Keratinocyte (primary cell): ENCODE measurements around the gene IL17D. TPM values are rescaled to one million over a fixed set of nuclear protein-coding genes. Genes with fewer than 3 reads are reported as not detected.

Experiments
- DNase-seq: peaks from one replicate; pipeline ENCODE4 v3.0.0-alpha.2; 2011; ENCODE audit warnings: low read depth, missing footprints, low spot score
- FAIRE-seq: peaks from 2 replicates; lab custom pipeline; 2011; peaks lifted over from hg19 to GRCh38; lab: Jason Lieb, UNC
- H2AFZ ChIP-seq: 2 replicates; pipeline ENCODE4 v1.6.0; 2012; ENCODE audit warnings: low read length, control low read depth, inconsistent platforms; ENCODE audit not compliant: control insufficient read depth
- H3K27ac ChIP-seq: 2 replicates; pipeline ENCODE4 v1.5.1; 2011; ENCODE audit warnings: low read length; ENCODE audit not compliant: control insufficient read depth, insufficient read depth
- H3K27me3 ChIP-seq: 3 replicates; pipeline ENCODE4 v1.6.0; 2011; ENCODE audit warnings: low read length; ENCODE audit not compliant: control insufficient read depth, insufficient read depth; ENCODE audit errors: extremely low read depth
- H3K36me3 ChIP-seq, 2 experiments: 2 replicates in 1 of 2; 3 replicates in 1 of 2; pipeline ENCODE4 v1.5.1; 2011; ENCODE audit warnings: low read length in 2 of 2, mild to moderate bottlenecking in 1 of 2; ENCODE audit not compliant: control insufficient read depth in 2 of 2, insufficient read depth in 2 of 2; ENCODE audit errors: extremely low read depth in 1 of 2
- H3K4me1 ChIP-seq: 3 replicates; pipeline ENCODE4 v1.5.1; 2011; ENCODE audit warnings: low read length; ENCODE audit not compliant: control insufficient read depth, insufficient read depth; ENCODE audit errors: extremely low read depth
- H3K4me2 ChIP-seq: 3 replicates; pipeline ENCODE4 v1.6.0; 2011; ENCODE audit warnings: low read depth, low read length; ENCODE audit not compliant: control insufficient read depth, insufficient read depth; ENCODE audit errors: extremely low read depth
- H3K4me3 ChIP-seq, 3 experiments: fragments of 200-600 bp in 1 of 3; sonication (generic) in 1 of 3; 2 replicates in 2 of 3; 3 replicates in 1 of 3; pipeline ENCODE4 v1.5.1; 2011 to 2016; ENCODE audit warnings: low read length in 3 of 3, mild to moderate bottlenecking in 3 of 3, control low read depth in 2 of 3, inconsistent platforms in 1 of 3, low read depth in 1 of 3, mixed read lengths in 1 of 3, mixed run types in 1 of 3, moderate library complexity in 1 of 3; ENCODE audit not compliant: control insufficient read depth in 2 of 3, insufficient read depth in 2 of 3; ENCODE audit errors: extremely low read depth in 1 of 3
- H3K79me2 ChIP-seq: 2 replicates; pipeline ENCODE4 v1.6.0; 2012; ENCODE audit warnings: low read length; ENCODE audit not compliant: control insufficient read depth, insufficient read depth
- H3K9ac ChIP-seq: 3 replicates; pipeline ENCODE4 v1.6.0; 2011; ENCODE audit warnings: low read length; ENCODE audit not compliant: control insufficient read depth, insufficient read depth; ENCODE audit errors: extremely low read depth
- H3K9me1 ChIP-seq: 3 replicates; pipeline ENCODE4 v1.6.0; 2011; ENCODE audit warnings: low read length; ENCODE audit not compliant: control insufficient read depth, insufficient read depth; ENCODE audit errors: extremely low read depth
- H3K9me3 ChIP-seq: 2 replicates; pipeline ENCODE4 v1.5.1; 2012; ENCODE audit warnings: low read depth, low read length; ENCODE audit not compliant: control insufficient read depth
- H4K20me1 ChIP-seq: 3 replicates; pipeline ENCODE4 v1.6.0; 2011; ENCODE audit warnings: low read length; ENCODE audit not compliant: control insufficient read depth, insufficient read depth; ENCODE audit errors: extremely low read depth
- CTCF ChIP-seq, 3 experiments: IDR thresholded peaks in 1 of 3; conservative IDR thresholded peaks in 1 of 3; optimal IDR thresholded peaks in 1 of 3; 2 replicates in 2 of 3; 3 replicates in 1 of 3; pipeline versions ENCODE3 to v1.5.1; 2011; ENCODE audit warnings: low read length in 3 of 3, mild to moderate bottlenecking in 3 of 3, moderate library complexity in 2 of 3, control low read depth in 1 of 3, inconsistent platforms in 1 of 3; ENCODE audit not compliant: insufficient read depth in 2 of 3; ENCODE audit errors: extremely low read depth in 1 of 3
- EZH2 ChIP-seq: IDR thresholded peaks from one replicate; pipeline ENCODE4 v1.6.1; 2012; ENCODE audit warnings: inconsistent platforms, mild to moderate bottlenecking, low read length, moderate library complexity
- dilution Hi-C: fragments of 300-500 bp; cut with MboI; formaldehyde crosslinking; loops from one replicate; pipeline ENCODE4 v1.7.0; 2020; ENCODE audit warnings: low sequenced_read_pairs; ENCODE audit not compliant: extremely low pct_ligation_motif_present
- polyA plus RNA-seq, 5 experiments: library from polyadenylated mRNA; depleted of rRNA in 3 of 5; stranded (reverse) in 3 of 5; stranded (forward) in 1 of 5; unstranded in 1 of 5; fragments of >200 nt; gene quantifications; 1 replicate in 1 of 5; 2 replicates in 3 of 5; 3 replicates in 1 of 5; pipeline versions ENCODE4 v1.2.1 to v1.2.3, GENCODE V29; 2011 to 2012; ENCODE audit warnings: missing spikeins in 2 of 5, low read depth in 1 of 5, low replicate concordance in 1 of 5

IL17D gene
- polyA plus RNA-seq, 1 donor (not counting 4 experiments of a cell fraction or from before 2014, with no cell fraction given), result 0.09 TPM

- Histone ChIP-seq H3K79me2 (no peaks in the 10 kb centered on the region), H3K4me2 (no peak overlapping the region), H3K36me3 (no peaks in the 10 kb centered on the region), H3K4me1 (no peaks in the 10 kb centered on the region), H3K9me1 (no peaks in the 10 kb centered on the region), H4K20me1 (no peaks in the 10 kb centered on the region), H3K4me3 (no peak overlapping the region), H3K27ac (no peak overlapping the region), H3K27me3 (peaks cover 15% of the 10 kb centered on the region), H2AFZ (no peak overlapping the region), H3K9ac (no peak overlapping the region), H3K9me3 (no peaks in the 10 kb centered on the region)
- DNase-seq (no peak), FAIRE-seq (no peak)
- dilution Hi-C loops, result no loop called here
- TF ChIP-seq CTCF (optimal IDR thresholded peaks at IDR 0.05 in 1 of 3, IDR thresholded peaks at IDR 0.05 in 1 of 3, conservative IDR thresholded peaks at IDR 0.05 in 1 of 3; ENCODE audit: extremely low read depth in 1 of 3, insufficient read depth in 2 of 3, low read length in 3 of 3) (no peak), EZH2 (no peak)
Observed at GRCh38 chr13:20711301-20712044, 8.0 kb downstream of the IL17D start.

- no peaks in the 10 kb centered on the region for H3K9me3 ChIP-seq
- no peak for TF ChIP-seq EZH2
- no peak for TF ChIP-seq CTCF (optimal IDR thresholded peaks at IDR 0.05 in 1 of 3, IDR thresholded peaks at IDR 0.05 in 1 of 3, conservative IDR thresholded peaks at IDR 0.05 in 1 of 3; ENCODE audit: extremely low read depth in 1 of 3, insufficient read depth in 2 of 3, low read length in 3 of 3)
- H3K79me2 ChIP-seq, result no peaks in the 10 kb centered on the region
- H3K4me1 ChIP-seq, result no peaks in the 10 kb centered on the region
- H3K27me3 ChIP-seq, result peaks cover 15% of the 10 kb centered on the region
- no peaks in the 10 kb centered on the region for H3K36me3 ChIP-seq
- no peak overlapping the region for H3K9ac ChIP-seq
- no peaks in the 10 kb centered on the region for H3K9me1 ChIP-seq
- H2AFZ ChIP-seq, result peak overlapping the region; percentile 33
- FAIRE-seq, result no peak
- H4K20me1 ChIP-seq, result no peaks in the 10 kb centered on the region
- no peak overlapping the region for H3K4me3 ChIP-seq
- H3K27ac ChIP-seq, result no peak overlapping the region
- DNase-seq, result no peak
- dilution Hi-C loops, result no loop called here
- H3K4me2 ChIP-seq, result peak overlapping the region; percentile 44
Observed at GRCh38 chr13:20713014-20713376, 9.5 kb downstream of the IL17D start.
